HG03575 (cell line): ENCODE measurements around the gene ZNF526.

Experiments used
- ATAC-seq: cut with Tn5 transposase; IDR thresholded peaks from one replicate; pipeline ENCODE4 v1.9.1; 2021; ENCODE audit not compliant: unreplicated experiment, insufficient number of reproducible peaks, low FRiP score; ENCODE audit errors: extremely low read depth

ZNF526 gene

GRCh38 chr19:42242512-42243409 is 22.6 kb downstream of the ZNF526 start, which contains the start of gene GSK3A:
Gene GSK3A (minus strand): TSS chr19:42242602. CDS start chr19:42242465, 137 bp downstream.
- peak; percentile 41 for ATAC-seq

GRCh38 chr19:42244347-42245220 is 24.5 kb downstream of the ZNF526 start:
- ATAC-seq = no peak

GRCh38 chr19:42245231-42245630 is 25.1 kb downstream of the ZNF526 start:
- ATAC-seq = no peak

- no peak for ATAC-seq
Measured at GRCh38 chr19:42246143-42246921, 26.2 kb downstream of the ZNF526 start.

GRCh38 chr19:42246922-42247639 is 27.0 kb downstream of the ZNF526 start:
- ATAC-seq = no peak

GRCh38 chr19:42247640-42248199 is 27.6 kb downstream of the ZNF526 start:
- no peak for ATAC-seq

- no peak for ATAC-seq
Measured at GRCh38 chr19:42248270-42249148, 28.4 kb downstream of the ZNF526 start.

GRCh38 chr19:42249149-42249750 is 29.1 kb downstream of the ZNF526 start:
- no peak for ATAC-seq

- no peak for ATAC-seq
Measured at GRCh38 chr19:42249769-42250168, 29.7 kb downstream of the ZNF526 start.

- ATAC-seq = no peak
Measured at GRCh38 chr19:42250183-42250665, 30.1 kb downstream of the ZNF526 start.

GRCh38 chr19:42250666-42251531 is 30.8 kb downstream of the ZNF526 start:
- ATAC-seq = no peak

- ATAC-seq = no peak
Measured at GRCh38 chr19:42251572-42252358, 31.7 kb downstream of the ZNF526 start.

GRCh38 chr19:42252365-42253244 is 32.5 kb downstream of the ZNF526 start:
- ATAC-seq = no peak
